ENCODE data around the gene SLC43A2.

The SLC43A2 gene

DNA sequence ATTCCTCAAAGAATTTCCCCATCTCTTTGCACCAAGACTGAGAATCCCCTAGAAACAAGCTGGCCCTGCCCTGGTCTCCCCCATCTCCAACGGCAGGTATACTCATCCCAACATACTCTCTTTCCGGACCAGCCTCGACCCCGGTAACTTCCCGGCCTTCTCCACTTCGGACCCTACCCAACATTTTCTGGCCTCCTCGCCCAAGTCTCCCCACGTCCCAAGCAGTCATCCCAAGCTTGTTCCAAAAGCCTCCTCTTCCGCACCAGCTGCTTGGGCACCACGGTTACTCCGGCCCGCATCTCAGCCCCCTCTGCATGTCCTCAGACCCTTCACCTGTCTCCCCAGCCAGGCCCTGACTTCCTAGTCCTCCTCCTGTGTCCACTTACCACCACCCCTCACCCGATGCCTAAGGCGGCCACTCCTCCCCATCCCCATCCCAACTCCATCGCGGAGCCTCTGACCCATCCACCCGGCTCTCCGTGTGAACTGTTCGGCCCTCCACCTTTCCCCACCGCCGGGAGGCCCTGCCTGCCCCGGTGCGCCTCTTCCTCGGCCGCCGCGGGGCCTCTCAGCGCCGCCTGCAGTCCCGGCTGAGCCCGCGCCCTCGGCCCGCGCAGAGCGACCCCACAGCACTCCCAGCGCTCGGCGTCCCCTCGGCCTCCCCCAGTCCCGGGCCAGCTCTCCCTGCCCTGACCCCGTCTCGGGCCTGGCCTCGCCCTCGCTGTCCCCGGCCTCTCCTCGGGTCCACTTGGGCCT is 67.0 kb downstream of the SLC43A2 start:
- no peak for DNase-seq

DNA sequence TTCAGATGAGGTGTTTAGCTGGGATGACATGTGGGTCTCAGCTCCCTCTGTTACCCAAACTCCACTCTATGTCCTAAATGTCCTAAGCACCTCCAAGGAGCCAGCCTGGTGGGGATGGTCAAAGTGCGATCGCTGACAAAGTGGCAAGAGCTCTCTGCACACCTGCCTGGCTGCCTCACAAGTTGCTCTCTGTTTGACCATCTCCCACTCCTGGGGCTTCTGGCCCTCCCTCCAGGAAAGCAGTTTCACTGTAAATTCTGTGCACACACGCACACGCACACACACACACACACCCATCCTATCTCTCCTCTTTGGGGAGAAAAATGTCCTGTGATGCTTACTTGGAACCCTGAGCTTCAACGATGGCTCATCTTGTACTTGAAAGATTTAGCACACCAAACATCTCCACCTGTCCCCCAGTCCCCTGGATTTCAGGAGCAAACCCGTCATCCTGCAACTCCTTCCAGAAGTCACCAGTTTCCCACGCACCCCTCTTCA is 67.7 kb downstream of the SLC43A2 start:
- no peak for DNase-seq

DNA sequence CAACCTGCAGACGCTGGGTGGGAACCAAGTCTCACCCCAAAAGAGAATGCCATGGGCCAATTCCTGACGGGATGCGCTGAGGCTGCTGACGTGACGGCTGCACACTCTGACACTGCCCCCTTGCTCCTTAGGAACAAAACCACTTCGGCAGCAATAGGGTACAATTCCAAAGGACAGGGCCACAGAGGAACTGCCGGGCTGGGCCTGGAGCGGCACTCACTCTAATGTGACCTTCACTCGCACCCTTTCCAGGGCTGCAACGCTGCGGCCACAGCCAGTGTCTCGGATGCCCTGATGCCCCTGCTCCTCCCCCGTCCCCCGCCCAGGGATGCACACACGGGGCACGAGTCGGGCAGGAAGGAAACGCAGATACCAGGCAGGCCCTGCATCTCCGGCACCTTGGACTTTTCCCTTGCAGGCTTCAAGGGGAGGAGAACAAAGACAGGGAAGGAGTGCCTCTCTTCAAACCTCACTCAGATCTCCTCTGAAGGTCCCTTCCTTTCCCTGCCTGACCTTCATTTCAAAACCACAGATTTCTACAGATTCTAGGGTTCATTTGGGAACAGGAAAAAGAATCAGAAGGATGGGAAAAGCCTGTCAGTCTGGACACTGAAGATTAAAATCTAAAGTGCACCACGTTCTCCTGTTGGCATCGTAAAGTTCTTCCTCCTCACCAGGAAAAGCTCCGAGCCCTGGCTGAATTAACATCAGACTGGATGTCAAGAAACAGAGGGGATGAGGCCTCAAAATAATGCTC is 68.4 kb downstream of the SLC43A2 start:
- no peak for DNase-seq

DNA sequence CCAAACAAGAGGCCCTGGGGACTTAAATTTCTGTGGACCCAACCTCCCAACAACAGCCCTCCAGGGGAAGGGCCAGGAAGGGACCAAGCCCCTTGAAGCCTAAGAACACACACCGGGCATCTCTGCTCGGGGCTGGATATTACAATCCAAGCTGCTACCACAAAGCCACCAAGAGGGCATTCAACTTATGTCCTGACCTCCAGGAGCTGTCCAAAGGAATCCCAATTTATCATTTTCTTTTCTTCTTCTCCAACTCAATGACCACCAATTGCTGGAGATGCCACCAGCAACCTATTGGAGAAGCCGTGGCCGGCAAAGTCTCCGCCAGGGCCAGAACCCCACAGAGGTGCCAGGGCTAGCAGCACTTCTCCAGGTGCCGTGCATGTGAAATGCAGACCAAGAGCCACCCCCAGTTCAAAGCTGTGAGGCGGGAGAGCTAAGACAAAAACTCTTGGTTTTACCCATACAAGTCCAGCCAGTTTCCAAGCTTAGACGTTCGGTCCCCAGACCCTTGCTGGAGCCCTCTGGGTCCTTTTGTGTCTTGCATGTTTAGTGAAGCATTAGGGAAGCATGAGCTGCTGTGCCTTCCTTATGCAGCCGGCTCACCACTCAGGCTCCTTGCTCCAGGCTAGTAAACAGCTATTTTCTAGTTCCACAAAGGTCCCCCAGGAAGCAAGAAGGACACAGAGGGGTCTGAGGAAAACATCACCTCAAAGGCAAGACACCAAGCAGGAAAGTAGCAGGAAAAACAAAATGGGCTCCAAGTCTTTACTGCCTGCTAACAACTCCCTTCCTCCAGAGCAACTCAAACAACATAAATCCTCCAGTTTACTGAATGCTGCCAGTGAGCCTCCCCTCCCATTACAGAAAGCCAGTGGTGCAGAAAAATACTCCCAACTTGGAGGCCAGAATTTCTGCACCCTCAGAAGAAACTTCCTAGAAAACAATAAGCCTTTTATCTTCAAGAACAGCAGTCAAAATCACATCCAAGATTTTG is 69.3 kb downstream of the SLC43A2 start:
- no peak for DNase-seq

DNA sequence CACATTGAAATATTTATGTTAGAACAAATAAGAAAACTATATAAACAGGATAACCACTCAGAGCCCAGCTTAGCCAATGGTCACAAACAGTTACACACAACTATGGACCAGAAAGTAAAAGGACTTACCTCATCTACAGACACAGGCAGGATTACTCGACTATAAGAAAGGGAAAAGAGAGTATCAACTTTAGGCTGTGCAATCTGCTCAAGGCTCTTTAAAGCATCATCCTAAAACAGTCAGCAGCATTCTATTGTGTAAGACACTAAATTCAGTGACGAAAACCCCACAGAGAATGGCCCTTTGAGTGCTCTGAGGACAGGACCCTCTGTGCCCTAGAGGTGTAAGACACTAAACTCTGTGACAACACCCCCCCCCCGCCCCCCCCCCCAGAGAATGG is 70.2 kb downstream of the SLC43A2 start:
- DNase-seq = no peak

DNA sequence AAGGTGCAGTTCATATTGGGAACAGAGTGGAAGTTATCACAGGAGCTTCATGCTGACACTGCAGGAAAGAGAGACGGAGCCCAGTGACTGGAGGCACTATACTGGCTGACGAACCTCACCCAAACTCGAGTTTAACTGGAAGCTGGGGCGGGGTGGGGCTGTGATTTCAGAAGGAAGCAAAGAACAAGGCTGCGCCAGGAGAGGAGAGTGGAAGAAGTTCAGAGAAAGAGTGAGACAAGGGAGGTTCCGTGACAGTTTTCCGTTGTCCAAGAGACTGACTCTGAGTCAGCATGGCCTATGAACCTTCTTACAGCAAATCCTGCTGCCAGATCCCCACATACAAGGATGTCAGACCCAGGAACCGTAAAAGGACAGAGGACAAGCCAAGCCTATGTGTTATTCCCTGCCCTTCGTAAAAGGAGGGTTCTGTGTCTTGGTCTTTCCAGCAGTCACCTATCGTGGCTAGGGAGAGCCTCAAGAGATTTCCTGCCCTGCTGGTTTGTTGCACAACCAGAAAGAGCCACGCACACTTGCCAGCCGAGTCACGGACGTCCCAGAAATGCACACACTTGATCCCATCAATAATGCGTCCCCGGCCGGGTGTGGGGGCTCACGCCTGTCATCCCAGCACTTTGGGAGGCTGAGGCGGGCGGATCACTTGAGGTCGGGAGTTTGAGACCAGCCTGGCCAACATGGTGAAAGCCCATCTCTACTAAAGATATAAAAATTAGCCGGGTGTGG is 71.1 kb downstream of the SLC43A2 start:
- DNase-seq = no peak

DNA sequence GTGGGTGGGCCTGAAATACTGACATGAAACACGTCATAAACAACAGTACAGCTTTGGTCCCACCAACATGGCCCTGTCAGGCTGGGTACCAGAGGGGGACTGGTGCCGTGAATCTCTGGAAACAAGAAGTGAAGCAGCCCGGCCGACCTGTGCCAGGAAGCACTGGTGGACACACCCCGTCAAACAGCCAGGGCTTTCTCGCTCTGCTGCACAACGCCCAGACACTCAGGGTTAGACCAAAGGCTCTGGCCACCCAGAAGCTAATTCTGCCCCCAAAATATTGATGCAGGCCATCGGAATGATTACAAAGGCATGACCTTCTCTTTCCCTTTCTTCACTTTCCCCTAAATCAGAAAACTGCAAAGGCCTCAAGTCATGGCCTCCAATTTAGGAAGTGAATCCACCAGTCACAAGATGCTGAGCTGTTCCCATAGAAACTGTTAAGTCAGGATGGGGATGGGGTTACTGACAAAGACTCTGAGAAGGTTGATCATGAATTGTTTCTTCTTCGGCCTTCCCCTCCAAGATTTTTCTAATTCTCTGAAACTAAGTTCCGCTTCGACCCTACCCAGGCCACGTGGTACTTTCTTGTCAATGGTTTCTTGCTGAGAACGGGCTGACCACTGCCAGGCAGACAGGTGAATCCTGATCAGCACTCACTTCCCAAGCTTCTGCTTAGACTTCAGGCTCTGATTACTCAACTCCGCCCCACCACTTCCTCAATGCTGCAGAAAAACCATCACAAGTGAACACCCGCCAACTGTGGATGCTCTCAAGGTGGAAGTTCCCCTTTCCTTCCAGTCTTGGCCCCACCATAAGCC is 72.8 kb downstream of the SLC43A2 start:
- no peak for DNase-seq

DNA sequence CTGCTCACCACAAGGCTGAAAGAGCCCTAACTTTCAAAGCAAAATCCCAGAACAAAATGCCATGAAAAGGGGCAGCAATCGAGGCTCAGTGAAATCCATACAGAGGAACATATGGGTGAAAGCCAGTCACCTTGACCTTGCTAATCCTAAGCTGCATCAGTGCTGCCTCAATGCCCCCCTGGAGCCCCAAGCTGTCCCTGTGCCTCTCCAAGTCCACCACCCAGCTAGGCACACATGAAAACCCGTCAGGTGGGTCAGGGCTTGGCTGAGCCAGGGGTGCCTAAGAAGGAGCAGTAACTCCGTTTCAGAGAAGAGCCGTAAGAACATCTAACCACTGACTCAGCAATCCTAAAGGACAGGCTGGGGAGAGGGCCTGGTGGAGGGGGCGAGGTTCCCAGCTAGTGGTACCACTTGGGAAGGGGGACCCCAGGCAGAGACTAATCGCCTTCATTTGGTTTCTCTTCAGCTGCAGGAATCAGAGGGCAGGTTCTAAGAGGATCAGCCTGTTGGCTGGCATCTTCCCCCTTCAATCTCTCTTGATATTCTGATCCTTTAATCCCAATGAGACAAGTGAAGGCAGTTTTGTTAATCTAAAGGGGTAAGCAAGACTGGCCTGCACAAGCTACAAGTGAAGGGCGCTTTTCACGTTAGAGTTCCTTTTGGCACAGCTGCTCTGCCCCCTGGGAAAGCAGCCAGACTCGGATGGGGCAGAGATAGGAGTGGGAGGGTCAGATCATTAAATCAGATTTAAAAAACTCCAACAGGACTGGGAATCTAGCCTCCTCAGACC is 73.7 kb downstream of the SLC43A2 start:
- DNase-seq = no peak

DNA sequence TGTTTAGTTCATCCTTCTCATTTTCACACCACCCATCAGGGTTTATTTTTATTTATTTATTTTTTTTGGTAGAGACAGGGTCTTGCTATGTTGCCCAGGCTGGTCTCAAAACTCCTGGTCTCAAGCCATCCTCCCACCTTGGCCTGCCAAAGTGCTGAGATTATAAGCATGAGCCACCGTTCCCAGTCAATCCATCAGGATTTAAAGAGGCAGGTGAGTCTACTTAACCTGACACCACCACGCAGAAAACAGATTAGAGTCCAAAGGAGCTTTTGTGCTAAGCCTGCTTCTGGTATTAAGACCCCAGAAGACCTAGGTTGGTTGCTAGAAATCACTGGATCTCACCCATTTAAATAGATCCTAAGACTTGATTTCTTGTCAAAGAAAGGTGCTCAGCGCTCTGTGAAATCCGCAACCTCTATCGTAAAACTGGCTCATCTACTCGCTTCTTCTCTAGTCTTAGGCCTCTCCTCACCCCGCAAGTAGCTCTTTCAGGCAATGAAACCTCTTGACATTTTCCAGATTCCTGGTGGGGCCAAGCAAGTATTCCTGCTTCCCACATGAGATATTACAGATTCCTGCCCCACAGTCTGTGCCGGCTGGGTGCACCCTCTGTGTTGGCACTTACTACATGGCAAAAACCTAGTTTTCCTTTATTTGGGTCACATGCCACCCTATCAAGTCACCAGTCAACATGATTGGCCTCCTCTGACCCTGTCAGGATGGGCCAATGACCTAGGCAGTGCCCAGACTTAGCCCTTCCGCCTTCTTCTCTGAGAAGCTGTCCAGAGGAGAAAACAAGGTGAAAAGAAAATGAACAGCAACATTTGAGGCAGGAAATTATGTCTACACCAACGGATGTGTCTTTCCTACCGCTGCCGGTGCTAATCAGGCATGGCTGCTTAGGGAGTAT is 75.0 kb downstream of the SLC43A2 start:
- DNase-seq = no peak

DNA sequence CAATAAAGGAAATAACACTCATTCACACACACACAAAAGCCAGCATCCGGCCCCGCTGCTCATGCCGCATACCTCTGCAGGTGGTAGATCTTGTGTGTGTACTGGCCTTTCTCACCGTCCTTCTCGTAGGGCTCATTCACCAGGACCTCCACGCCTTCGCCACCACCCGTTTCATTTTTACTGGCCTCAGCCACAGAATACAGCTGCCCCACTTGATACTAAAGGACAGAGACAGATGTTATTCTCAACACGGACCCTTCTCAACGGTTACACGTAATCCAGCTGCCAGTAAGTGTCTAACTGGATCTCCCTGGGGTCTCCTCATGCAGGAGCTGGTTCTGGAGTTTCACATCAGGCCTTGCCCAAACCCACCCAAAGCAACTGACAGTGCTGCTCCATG is 75.7 kb downstream of the SLC43A2 start:
- DNase-seq = no peak

DNA sequence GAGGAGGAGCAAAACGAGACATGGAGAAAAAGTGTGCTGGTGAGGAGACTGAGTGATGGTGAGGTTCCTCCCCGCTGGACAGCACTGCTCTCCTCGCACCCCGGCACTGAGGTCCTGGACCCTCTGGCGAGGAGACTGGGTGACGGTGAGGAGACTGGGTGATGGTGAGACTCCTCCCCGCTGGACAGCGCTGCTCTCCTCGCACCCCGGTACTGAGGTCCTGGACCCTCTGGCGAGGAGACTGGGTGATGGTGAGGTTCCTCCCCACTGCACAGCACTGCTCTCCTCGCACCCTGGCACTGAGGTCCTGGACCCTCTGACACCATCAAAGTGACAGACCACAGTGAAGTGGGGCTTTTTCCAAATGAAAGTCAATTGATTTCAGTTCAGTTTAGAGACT is 76.9 kb downstream of the SLC43A2 start:
- DNase-seq = no peak

DNA sequence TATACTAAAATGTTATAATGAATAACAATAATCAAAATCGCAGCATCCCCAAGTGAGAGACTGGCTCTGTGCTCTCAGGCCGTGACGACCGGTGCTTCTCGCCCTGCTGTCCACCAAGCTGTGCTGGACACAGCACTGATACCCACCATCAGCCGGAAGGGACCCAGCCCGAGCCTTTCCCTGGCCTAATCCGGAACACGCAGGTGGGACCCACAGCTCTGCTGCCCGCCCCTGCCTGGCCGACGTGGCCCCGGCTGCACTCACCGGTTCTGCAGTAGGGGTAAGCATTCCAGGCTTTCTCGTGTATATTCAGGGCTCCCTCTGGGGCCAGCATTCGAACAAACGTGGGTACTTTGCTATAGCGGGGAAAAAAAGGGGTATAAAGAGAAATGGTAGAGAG is 80.6 kb downstream of the SLC43A2 start:
- no peak for DNase-seq

DNA sequence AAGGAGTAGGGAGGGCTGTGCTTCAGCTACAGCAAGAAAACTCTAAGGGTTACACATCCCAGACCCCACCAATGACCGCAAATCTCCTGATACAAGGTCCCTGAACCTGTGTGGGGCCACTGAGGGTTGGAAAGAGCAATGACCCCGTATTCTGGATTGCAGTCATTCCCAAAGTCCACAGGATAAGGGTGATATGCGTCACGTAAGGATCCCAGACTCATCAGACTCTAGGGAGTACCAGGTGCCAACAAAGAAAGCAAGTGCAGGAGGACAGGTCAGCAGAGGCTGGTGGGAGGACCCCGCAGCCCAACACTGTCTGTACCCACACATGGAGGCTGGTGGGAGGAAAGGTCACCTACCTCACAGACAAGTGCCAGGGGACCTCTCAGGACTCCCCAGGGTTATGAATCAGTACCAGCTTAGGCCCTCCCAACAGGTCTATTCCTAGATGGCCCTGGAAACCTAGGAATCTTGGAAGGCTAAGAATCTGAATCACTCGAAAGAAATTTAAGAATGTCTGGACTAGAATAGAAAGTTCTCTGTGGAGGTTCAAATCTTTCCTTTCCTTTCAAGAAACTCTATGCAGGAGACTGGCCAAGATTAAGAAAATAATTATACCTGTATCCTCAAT is 82.2 kb downstream of the SLC43A2 start:
- DNase-seq = no peak

DNA sequence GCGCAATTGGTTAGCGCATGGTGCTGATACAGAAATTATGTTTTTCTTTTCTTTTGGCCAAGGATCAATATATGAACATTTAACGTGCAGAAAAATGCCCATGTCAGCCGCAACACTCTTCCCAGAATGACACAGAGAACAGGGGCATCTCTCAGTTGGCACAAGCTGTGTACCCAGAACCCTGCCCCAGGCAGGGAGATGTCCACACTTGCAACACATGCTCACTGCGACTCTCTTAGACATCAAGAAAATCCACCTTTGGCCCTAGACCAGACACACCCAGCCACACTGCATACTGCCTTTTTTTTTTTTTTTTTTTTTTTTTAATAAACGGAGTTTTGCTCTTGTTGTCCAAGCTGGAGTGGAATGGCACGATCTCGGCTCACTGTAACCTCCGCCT is 83.0 kb downstream of the SLC43A2 start:
- DNase-seq = no peak

DNA sequence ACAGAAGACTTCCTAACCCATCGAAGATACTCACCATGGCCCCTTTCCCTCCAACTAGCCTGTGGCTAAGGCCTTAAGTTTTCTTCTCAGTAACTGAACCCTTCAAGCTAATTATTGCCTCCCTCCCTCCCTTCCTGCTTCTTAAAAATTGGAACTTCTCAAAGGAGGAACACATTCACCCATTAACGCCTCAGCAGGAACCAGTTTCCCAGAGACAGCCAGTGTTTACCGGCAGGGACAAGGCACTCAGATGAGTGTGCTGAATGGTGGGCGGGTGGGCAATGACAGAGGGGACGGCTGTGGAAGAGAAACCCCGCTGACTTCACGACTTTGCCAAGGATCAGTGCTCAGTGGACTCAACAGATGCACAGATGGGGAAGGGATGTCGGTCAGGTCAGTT is 86.3 kb downstream of the SLC43A2 start:
- DNase-seq = no peak

DNA sequence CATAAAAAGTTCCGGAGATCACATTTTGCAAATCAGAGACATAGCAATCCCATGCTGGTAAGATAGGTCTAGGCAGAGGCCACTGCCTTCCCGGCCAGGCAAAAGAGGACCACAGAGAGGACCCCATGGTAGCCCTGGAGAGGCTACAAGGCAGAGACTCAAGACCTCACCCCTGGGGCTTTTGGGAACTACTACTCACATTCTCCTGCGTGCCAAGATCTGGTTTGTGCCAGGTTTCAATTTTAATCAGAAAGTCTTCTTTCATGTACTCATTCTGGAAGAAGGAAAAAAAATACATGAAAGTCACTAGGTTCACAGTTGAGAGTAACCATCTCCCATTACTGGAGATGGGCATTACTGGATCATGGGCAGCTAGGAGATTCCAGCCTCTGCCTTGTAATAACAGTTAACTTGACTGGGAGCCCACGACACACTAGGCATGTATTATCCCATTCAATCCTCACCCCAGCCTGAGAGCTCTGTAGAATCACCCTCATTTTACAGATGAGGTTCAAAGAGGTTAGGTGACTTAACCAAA is 87.2 kb downstream of the SLC43A2 start:
- DNase-seq = no peak

DNA sequence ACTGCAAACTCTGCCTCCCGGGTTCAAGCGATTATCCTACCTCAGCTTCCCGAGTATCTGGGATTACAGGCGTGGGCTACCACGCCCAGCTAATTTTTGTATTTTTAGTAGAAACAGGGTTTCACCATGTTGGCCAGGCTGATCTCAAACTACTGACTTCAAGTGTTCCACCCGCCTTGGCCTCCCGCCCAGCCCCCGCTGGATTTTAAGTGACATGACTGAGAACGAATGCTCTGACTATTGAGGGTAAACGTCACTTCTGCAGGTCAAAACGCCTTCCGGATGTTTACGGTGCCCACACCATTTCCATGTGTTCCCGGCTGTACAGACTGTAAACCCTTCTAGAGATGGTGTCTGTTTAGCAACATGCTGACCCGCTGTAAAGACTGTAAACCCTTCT is 88.8 kb downstream of the SLC43A2 start:
- DNase-seq = no peak

DNA sequence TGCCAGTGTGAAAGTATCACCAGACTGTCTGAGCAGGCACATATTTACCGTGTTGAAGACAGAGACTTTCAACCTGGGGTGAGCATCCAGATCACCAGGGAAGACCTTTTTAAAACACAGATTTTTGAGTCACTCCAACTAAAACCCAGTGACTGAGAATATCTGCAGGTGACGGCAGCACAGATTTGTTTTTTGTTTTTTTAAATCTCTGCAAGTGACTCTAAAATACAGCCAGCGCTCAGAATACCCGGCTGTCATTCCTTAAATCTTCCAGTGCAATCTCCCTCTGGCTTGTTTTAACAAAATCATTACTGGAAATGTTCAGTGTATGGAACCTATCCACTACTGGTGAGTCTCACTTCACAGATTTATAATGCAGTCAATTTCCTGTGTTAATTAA is 92.9 kb downstream of the SLC43A2 start:
- no peak for DNase-seq

Measured in NCI-H1694 treated with DMSO at 0.1 percent for 48 hours (cell line).